PC-3 (cell line): Measurements from ENCODE around the gene WDR5B. TPM values are rescaled to one million over a fixed set of nuclear protein-coding genes. Genes with fewer than 3 reads are reported as not detected.

Experiments used
- ATAC-seq: fragments of 200-7000 bp; cut with Tn5 transposase; 2 replicates; pipeline ENCODE4 v1.9.1; 2020; ENCODE audit warnings: mild to moderate bottlenecking, moderate library complexity
- BruUV-seq: library from RNA; stranded (reverse); fragments of 400-500 nt; replicated peaks from 2 replicates; lab custom pipeline; 2021; lab: Mats Ljungman, UMichigan
- CTCF ChIA-PET: fragments of 300-600 bp; sonication (Branson Sonifier 250); formaldehyde crosslinking; loops from one replicate; lab custom pipeline; 2022; ENCODE audit warnings: antibody characterized with exemption; lab: Charles Lee
- POLR2A ChIA-PET: fragments of 300-600 bp; sonication (Branson Sonifier 250); formaldehyde crosslinking; loops from one replicate; lab custom pipeline; 2022; ENCODE audit warnings: antibody characterized with exemption; ENCODE audit not compliant: unreplicated experiment; lab: Charles Lee
- DNase-seq: peaks from one replicate; pipeline ENCODE4 v3.0.0-alpha.2; 2015
- H2AFZ ChIP-seq: fragments of 300-600 bp; sonication (generic); 2 replicates; pipeline ENCODE4 v1.6.0; 2016; ENCODE audit warnings: antibody characterized with exemption, low read length
- H3F3A ChIP-seq: fragments of 300-600 bp; sonication (generic); one replicate; pipeline ENCODE4 v1.6.0; 2017; ENCODE audit warnings: antibody characterized with exemption, low read length, control low read depth, mild to moderate bottlenecking; ENCODE audit not compliant: unreplicated experiment
- H3K27ac ChIP-seq: fragments of 300-600 bp; sonication (generic); 2 replicates; pipeline ENCODE4 v1.5.1; 2016; ENCODE audit warnings: mild to moderate bottlenecking, low read length
- H3K27me3 ChIP-seq: fragments of 300-600 bp; sonication (generic); 2 replicates; pipeline ENCODE4 v1.6.1; 2016; ENCODE audit warnings: low read length, mixed read lengths
- H3K36me3 ChIP-seq: fragments of 300-600 bp; sonication (generic); 2 replicates; pipeline ENCODE4 v1.6.1; 2016; ENCODE audit warnings: low read depth, mixed run types, low read length, mixed read lengths
- H3K4me1 ChIP-seq: fragments of 300-600 bp; sonication (generic); 2 replicates; pipeline ENCODE4 v1.5.1; 2016; ENCODE audit warnings: low read length; ENCODE audit not compliant: insufficient read depth
- H3K4me2 ChIP-seq: fragments of 300-600 bp; sonication (generic); 2 replicates; pipeline ENCODE4 v1.6.0; 2016; ENCODE audit warnings: low read length
- H3K4me3 ChIP-seq: fragments of 300-600 bp; sonication (generic); 2 replicates; pipeline ENCODE4 v1.5.1; 2016; ENCODE audit warnings: mild to moderate bottlenecking, low read length, mixed read lengths
- H3K79me2 ChIP-seq: fragments of 300-600 bp; sonication (generic); 2 replicates; pipeline ENCODE4 v1.6.1; 2017; ENCODE audit warnings: low read length, mixed read lengths
- H3K9ac ChIP-seq: fragments of 300-600 bp; sonication (generic); 2 replicates; pipeline ENCODE4 v1.6.0; 2016; ENCODE audit warnings: mild to moderate bottlenecking, low read length
- H3K9me2 ChIP-seq: fragments of 300-600 bp; sonication (generic); replicated peaks from 2 replicates; pipeline ENCODE4 v1.6.1; 2016; ENCODE audit warnings: mixed run types, low read length, mixed read lengths
- H3K9me3 ChIP-seq: fragments of 300-600 bp; sonication (generic); 2 replicates; pipeline ENCODE4 v1.6.1; 2016; ENCODE audit warnings: low read length, mixed read lengths
- H4K20me1 ChIP-seq: fragments of 300-600 bp; sonication (generic); 2 replicates; pipeline ENCODE4 v1.6.1; 2016; ENCODE audit warnings: low read length, mixed read lengths
- EZH2 ChIP-seq: fragments of 300-600 bp; sonication (generic); IDR thresholded peaks from one replicate; pipeline ENCODE4 v1.6.1; 2017; ENCODE audit warnings: antibody characterized with exemption, mild to moderate bottlenecking, low read length; ENCODE audit not compliant: unreplicated experiment
- EZH2phosphoT487 ChIP-seq: fragments of 300-600 bp; sonication (generic); IDR thresholded peaks from 2 replicates; pipeline ENCODE4 v1.6.1; 2018; ENCODE audit warnings: mild to moderate bottlenecking, antibody characterized with exemption, low read length, borderline replicate concordance
- intact Hi-C: fragments of 100-400 bp; cut with micrococcal nuclease; formaldehyde crosslinking; loops from 2 replicates; pipeline ENCODE4 v1.9.0; 2023
- total RNA-seq: library from RNA; depleted of rRNA; stranded (reverse); fragments of >200 nt; gene quantifications from 2 replicates; pipeline ENCODE4 v1.2.3, GENCODE V29; 2014
- TF ChIP-seq, protein P1 (sequence below): fragments of 300-600 bp; sonication (generic); conservative IDR thresholded peaks from 2 replicates; pipeline ENCODE4 v1.5.1; 2017; ENCODE audit warnings: antibody characterized with exemption, low read depth, mild to moderate bottlenecking, low read length

The WDR5B gene
- total RNA-seq, 1 experiment from 2014 or later, result 4.0 TPM

DNA sequence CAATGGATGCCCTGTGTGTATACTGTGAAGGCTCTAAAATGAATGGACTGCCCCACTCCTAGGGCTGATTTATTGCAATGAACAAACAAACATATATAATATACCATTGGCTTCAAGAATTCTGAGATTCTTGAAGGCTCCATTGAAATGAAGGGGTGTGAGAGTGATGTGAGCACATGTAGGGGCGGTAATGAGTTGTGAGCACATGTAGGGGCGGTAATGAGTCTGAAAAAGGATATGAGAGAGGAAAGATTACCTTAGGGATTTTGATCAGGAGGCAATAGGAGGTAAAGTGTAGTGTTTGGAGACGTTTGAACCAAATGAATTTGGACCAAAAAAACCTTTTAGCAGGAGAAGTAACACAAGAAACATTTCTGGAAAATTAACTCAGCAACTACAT lies 28.2 kb downstream of the WDR5B start:
- Histone ChIP-seq H4K20me1 (no peaks in the 10 kb centered on the region), H3F3A (no peaks in the 10 kb centered on the region), H3K9me2 (no peaks in the 10 kb centered on the region), H2AFZ (no peak overlapping the region), H3K27me3 (no peaks in the 10 kb centered on the region), H3K4me3 (no peak overlapping the region), H3K9me3 (no peaks in the 10 kb centered on the region), H3K36me3 (peaks cover 9% of the 10 kb centered on the region; the same call in 1 of the 2 replicates), H3K27ac (no peak overlapping the region), H3K79me2 (peaks cover 64% of the 10 kb centered on the region), H3K4me1 (peaks cover 36% of the 10 kb centered on the region), H3K4me2 (no peak overlapping the region), H3K9ac (no peak overlapping the region)
- TF ChIP-seq EZH2phosphoT487 (no peak), EZH2 (no peak)
- TF ChIP-seq, protein P1, sequence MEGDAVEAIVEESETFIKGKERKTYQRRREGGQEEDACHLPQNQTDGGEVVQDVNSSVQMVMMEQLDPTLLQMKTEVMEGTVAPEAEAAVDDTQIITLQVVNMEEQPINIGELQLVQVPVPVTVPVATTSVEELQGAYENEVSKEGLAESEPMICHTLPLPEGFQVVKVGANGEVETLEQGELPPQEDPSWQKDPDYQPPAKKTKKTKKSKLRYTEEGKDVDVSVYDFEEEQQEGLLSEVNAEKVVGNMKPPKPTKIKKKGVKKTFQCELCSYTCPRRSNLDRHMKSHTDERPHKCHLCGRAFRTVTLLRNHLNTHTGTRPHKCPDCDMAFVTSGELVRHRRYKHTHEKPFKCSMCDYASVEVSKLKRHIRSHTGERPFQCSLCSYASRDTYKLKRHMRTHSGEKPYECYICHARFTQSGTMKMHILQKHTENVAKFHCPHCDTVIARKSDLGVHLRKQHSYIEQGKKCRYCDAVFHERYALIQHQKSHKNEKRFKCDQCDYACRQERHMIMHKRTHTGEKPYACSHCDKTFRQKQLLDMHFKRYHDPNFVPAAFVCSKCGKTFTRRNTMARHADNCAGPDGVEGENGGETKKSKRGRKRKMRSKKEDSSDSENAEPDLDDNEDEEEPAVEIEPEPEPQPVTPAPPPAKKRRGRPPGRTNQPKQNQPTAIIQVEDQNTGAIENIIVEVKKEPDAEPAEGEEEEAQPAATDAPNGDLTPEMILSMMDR, result no peak
- intact Hi-C loops, result no loop called here
- CTCF ChIA-PET, result no interaction called here
- no peak for DNase-seq
- POLR2A ChIA-PET, result no interaction called here
- no TSS peak for BruUV-seq
- no peak for ATAC-seq

DNA sequence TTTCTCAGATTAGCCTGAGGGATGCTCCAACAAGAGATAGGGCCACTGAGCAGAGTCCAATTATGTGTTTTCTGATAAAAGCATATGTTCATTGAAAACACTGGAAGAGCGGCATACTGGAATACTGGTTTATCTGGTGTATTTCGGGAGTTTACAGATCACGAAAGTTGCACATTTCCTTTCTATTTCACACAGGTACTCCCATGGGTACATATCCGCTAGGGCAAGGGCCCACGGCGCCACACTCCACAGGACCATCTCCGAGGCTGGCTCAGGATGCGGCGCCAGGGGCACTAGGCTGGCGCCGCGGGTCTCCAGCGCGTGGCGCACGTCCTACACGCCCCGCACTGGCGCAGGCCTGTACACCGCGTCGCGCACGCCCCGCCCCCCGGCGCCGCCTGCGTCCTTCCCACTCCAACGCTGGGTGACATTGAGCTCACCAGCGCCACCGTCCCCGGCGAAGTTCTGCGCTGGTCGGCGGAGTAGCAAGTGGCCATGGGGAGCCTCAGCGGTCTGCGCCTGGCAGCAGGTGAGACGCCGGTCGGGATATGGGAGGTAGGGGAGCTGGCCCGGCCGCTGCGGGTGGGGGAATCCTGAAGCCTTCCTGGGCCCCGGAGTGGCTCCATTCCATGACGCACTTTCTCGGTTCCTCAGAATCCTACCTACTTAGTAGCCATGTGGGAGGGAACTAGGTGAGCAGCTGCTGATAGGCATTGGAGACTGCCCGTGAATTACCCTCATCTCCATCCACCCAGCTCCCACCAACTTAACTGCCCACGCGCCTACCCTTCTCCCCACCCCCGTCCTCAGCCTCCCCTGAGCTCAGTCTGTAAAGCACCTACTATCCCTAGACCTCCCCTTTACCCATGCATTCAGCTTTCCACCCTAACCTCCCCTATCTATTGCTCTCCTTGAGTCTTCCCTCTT lies 31.8 kb downstream of the WDR5B start, which contains the start of gene FAM162A:
Gene FAM162A, plus strand, starts transcription at position 412 of the 927 bp plus-strand sequence. Its CDS starts 84 bp downstream, at position 496.
- DNase-seq (peak; percentile 98), ATAC-seq (peak; percentile 90)
- peaks cover 44% of the 10 kb centered on the region for H3K4me1 ChIP-seq
- peak within 1 kb of the TSS; percentile 89 for H2AFZ ChIP-seq
- peaks cover 12% of the 10 kb centered on the region; the same call in 1 of the 2 replicates for H3K36me3 ChIP-seq
- ChIA-PET CTCF (interaction anchor here (0.6 to 1.4 kb wide), 5 partner anchors 9 to 335 kb away, joined by 3 to 26 read pairs (median 9); no protein-coding TSS in a partner anchor), POLR2A (interaction anchor here (0.5 to 1.7 kb wide), 14 partner anchors 9 to 973 kb away, joined by 3 to 14 read pairs (median 4); partner anchors contain the start of gene WDR5B)
- H3K4me3 ChIP-seq, result peak within 1 kb of the TSS; percentile 90
- no peaks in the 10 kb centered on the region for H3K9me2 ChIP-seq
- peak within 1 kb of the TSS; percentile 90 for H3K9ac ChIP-seq
- H3K4me2 ChIP-seq, result peak within 1 kb of the TSS; percentile 87
- peak within 1 kb of the TSS; percentile 40 for H3K27ac ChIP-seq
- H4K20me1 ChIP-seq, result no peaks in the 10 kb centered on the region
- no peaks in the 10 kb centered on the region for H3K9me3 ChIP-seq
- H3F3A ChIP-seq, result no peaks in the 10 kb centered on the region
- intact Hi-C loops, result loop anchor here (1.0 kb wide), 3 partner anchors 19 to 78 kb away; partner anchors contain the start of gene WDR5B
- TSS peak; percentile 55 for BruUV-seq
- H3K27me3 ChIP-seq, result no peaks in the 10 kb centered on the region
- TF ChIP-seq, protein P1, result peak; percentile 83
- TF ChIP-seq EZH2phosphoT487, result peak; percentile 70; the same call in 1 of the 2 replicates
- no peak for TF ChIP-seq EZH2
- peaks cover 90% of the 10 kb centered on the region for H3K79me2 ChIP-seq
